Measurements from ENCODE around the gene DYNC2H1.

Gene DYNC2H1

GRCh38 chr11:103222806-103223205 is 113.6 kb downstream of the DYNC2H1 start:
- Histone ChIP-seq H3K4me3 (IDR thresholded peaks at IDR 0.05; ENCODE audit: insufficient read depth, low read depth, low read length) (no peak overlapping the region), H3K4me1 (ENCODE audit: low read depth, poor library complexity, severe bottlenecking) (no peaks in the 10 kb centered on the region)

GRCh38 chr11:103228807-103229206 is 119.6 kb downstream of the DYNC2H1 start:
- Histone ChIP-seq H3K4me3 (IDR thresholded peaks at IDR 0.05; ENCODE audit: insufficient read depth, low read depth, low read length) (no peak overlapping the region), H4K20me1 (ENCODE audit: insufficient read depth) (no peaks in the 10 kb centered on the region), H3K4me1 (ENCODE audit: low read depth, poor library complexity, severe bottlenecking) (no peaks in the 10 kb centered on the region), H3K27ac (no peak overlapping the region), H3K27me3 (ENCODE audit: insufficient read depth, low read depth) (no peaks in the 10 kb centered on the region), H3K4me2 (no peak overlapping the region), H3K79me2 (ENCODE audit: insufficient read depth, low read depth) (no peaks in the 10 kb centered on the region), H3K36me3 (ENCODE audit: insufficient read depth) (no peaks in the 10 kb centered on the region), H2AFZ (ENCODE audit: low read depth) (no peak overlapping the region), H3K9ac (no peak overlapping the region)
- TF ChIP-seq CTCF (conservative IDR thresholded peaks at IDR 0.05; ENCODE audit: low read depth, low read length) = no peak

More at GRCh38 chr11:103222806-103223205, 113.6 kb downstream of the DYNC2H1 start:
- no peak for TF ChIP-seq CTCF (conservative IDR thresholded peaks at IDR 0.05; ENCODE audit: low read depth, low read length)
- Histone ChIP-seq H3K27ac (no peak overlapping the region), H4K20me1 (ENCODE audit: insufficient read depth) (no peaks in the 10 kb centered on the region), H3K79me2 (ENCODE audit: insufficient read depth, low read depth) (no peaks in the 10 kb centered on the region), H3K36me3 (ENCODE audit: insufficient read depth) (no peaks in the 10 kb centered on the region), H3K9ac (no peak overlapping the region), H3K4me2 (no peak overlapping the region), H3K27me3 (ENCODE audit: insufficient read depth, low read depth) (no peaks in the 10 kb centered on the region), H2AFZ (ENCODE audit: low read depth) (no peak overlapping the region)

- Histone ChIP-seq H2AFZ (ENCODE audit: low read depth) (no peak overlapping the region), H3K79me2 (ENCODE audit: insufficient read depth, low read depth) (no peaks in the 10 kb centered on the region), H3K4me2 (no peak overlapping the region), H3K27ac (no peak overlapping the region), H3K9ac (no peak overlapping the region), H3K4me3 (IDR thresholded peaks at IDR 0.05; ENCODE audit: insufficient read depth, low read depth, low read length) (no peak overlapping the region), H3K4me1 (ENCODE audit: low read depth, poor library complexity, severe bottlenecking) (no peaks in the 10 kb centered on the region), H4K20me1 (ENCODE audit: insufficient read depth) (no peaks in the 10 kb centered on the region), H3K27me3 (ENCODE audit: insufficient read depth, low read depth) (no peaks in the 10 kb centered on the region), H3K36me3 (ENCODE audit: insufficient read depth) (no peaks in the 10 kb centered on the region)
- TF ChIP-seq CTCF (conservative IDR thresholded peaks at IDR 0.05; ENCODE audit: low read depth, low read length) = no peak
Measured at GRCh38 chr11:103234974-103235373, 125.7 kb downstream of the DYNC2H1 start.

GRCh38 chr11:103241574-103241973 is 132.3 kb downstream of the DYNC2H1 start:
- no peak overlapping the region for H3K4me2 ChIP-seq
- TF ChIP-seq CTCF (conservative IDR thresholded peaks at IDR 0.05; ENCODE audit: low read depth, low read length) = no peak
- no peaks in the 10 kb centered on the region for H4K20me1 ChIP-seq (ENCODE audit: insufficient read depth)
- H3K79me2 ChIP-seq (ENCODE audit: insufficient read depth, low read depth) = no peaks in the 10 kb centered on the region
- H3K4me3 ChIP-seq (IDR thresholded peaks at IDR 0.05; ENCODE audit: insufficient read depth, low read depth, low read length) = no peak overlapping the region
- no peak overlapping the region for H3K27ac ChIP-seq
- H2AFZ ChIP-seq (ENCODE audit: low read depth) = no peak overlapping the region
- no peaks in the 10 kb centered on the region for H3K27me3 ChIP-seq (ENCODE audit: insufficient read depth, low read depth)
- no peaks in the 10 kb centered on the region for H3K36me3 ChIP-seq (ENCODE audit: insufficient read depth)
- H3K9ac ChIP-seq = no peak overlapping the region
- H3K4me1 ChIP-seq (ENCODE audit: low read depth, poor library complexity, severe bottlenecking) = peaks cover 15% of the 10 kb centered on the region

All from KMS-11 (cell line).